HL-60 (cell line): Measurements from ENCODE around the gene RHOV.
A peak's percentile ranks its signal among the peaks of the same experiment; 100 is the strongest.

Experiments used
- DNase-seq, 2 experiments: peaks; one replicate each; pipeline ENCODE4 v3.0.0-alpha.2; 2010 to 2020; ENCODE audit warnings: low read depth in 1 of 2, low spot score in 1 of 2
- H3K27ac ChIP-seq: fragments of 250-450 bp; sonication (Bioruptor Pico); replicated peaks from 2 replicates; pipeline ENCODE4 v1.5.1; 2020; ENCODE audit warnings: mild to moderate bottlenecking, moderate library complexity
- H3K27me3 ChIP-seq: fragments of 250-450 bp; sonication (Bioruptor Pico); 2 replicates; pipeline ENCODE4 v1.5.1; 2021; ENCODE audit warnings: mild to moderate bottlenecking, moderate library complexity; ENCODE audit not compliant: insufficient read depth, poor library complexity, severe bottlenecking
- H3K4me3 ChIP-seq: replicated peaks from 2 replicates; pipeline ENCODE4 v1.5.1; 2011; ENCODE audit warnings: mild to moderate bottlenecking, control low read depth, low read length; ENCODE audit not compliant: insufficient read depth
- GABPA ChIP-seq: IDR thresholded peaks from 2 replicates; pipeline ENCODE4 v1.6.1; 2012; ENCODE audit warnings: low read depth
- POLR2AphosphoS5 ChIP-seq: IDR thresholded peaks from 2 replicates; pipeline ENCODE4 v1.6.1; 2012; ENCODE audit warnings: low read depth
- REST ChIP-seq: IDR thresholded peaks from 2 replicates; pipeline ENCODE4 v1.6.1; 2012; ENCODE audit warnings: low read depth; ENCODE audit not compliant: insufficient replicate concordance
- SPI1 ChIP-seq: IDR thresholded peaks from 2 replicates; pipeline ENCODE4 v1.6.1; 2012; ENCODE audit warnings: low read depth, mild to moderate bottlenecking, borderline replicate concordance
- TF ChIP-seq, protein P1 (sequence below): IDR thresholded peaks from one replicate; pipeline ENCODE4 v1.5.1; 2011; ENCODE audit warnings: low read length, control low read depth, inconsistent platforms; ENCODE audit not compliant: insufficient read depth

The RHOV gene

DNA sequence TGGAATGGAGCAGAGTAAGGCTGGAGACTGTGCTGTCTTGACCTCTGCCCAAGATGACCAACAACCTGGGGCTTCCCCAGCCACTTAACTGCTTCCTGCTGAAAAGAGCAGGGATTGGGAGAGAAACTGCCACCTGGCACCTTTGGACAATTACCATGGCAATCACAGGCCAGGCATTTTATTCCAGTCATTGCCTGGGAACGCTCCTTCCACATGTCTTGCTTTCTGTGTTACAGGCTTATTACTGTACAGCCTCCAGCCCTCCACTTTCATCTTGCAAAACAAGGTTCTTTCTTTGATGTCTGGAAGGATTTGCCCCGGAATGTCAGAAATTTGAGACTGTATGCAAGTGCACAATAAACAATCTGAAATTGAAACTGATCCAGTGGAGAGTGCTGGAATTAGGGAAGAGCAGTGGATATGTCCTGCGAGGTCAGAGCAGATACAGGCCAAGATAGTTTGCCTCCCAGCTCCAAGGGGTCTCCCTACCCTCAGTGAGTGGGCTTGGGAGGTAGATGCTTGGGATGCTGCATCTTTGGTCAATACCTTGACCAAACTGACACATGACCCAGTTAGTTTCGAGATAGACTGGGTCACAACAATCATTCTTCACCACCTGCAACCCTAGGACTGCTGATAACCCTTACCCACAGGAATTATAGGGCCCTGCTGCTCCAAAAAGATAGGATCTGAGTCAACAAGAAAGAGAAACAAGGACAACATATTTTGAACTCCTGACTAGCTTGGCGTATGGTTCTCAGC is 48.2 kb downstream of the RHOV start:
- TF ChIP-seq GABPA, result no peak
- TF ChIP-seq, protein P1, sequence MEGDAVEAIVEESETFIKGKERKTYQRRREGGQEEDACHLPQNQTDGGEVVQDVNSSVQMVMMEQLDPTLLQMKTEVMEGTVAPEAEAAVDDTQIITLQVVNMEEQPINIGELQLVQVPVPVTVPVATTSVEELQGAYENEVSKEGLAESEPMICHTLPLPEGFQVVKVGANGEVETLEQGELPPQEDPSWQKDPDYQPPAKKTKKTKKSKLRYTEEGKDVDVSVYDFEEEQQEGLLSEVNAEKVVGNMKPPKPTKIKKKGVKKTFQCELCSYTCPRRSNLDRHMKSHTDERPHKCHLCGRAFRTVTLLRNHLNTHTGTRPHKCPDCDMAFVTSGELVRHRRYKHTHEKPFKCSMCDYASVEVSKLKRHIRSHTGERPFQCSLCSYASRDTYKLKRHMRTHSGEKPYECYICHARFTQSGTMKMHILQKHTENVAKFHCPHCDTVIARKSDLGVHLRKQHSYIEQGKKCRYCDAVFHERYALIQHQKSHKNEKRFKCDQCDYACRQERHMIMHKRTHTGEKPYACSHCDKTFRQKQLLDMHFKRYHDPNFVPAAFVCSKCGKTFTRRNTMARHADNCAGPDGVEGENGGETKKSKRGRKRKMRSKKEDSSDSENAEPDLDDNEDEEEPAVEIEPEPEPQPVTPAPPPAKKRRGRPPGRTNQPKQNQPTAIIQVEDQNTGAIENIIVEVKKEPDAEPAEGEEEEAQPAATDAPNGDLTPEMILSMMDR, result no peak
- no peak for TF ChIP-seq REST
- no peak for TF ChIP-seq SPI1
- no peak for TF ChIP-seq POLR2AphosphoS5
- DNase-seq, result no peak
- Histone ChIP-seq H3K27me3 (no peaks in the 10 kb centered on the region), H3K27ac (no peak overlapping the region), H3K4me3 (no peak overlapping the region)

DNA sequence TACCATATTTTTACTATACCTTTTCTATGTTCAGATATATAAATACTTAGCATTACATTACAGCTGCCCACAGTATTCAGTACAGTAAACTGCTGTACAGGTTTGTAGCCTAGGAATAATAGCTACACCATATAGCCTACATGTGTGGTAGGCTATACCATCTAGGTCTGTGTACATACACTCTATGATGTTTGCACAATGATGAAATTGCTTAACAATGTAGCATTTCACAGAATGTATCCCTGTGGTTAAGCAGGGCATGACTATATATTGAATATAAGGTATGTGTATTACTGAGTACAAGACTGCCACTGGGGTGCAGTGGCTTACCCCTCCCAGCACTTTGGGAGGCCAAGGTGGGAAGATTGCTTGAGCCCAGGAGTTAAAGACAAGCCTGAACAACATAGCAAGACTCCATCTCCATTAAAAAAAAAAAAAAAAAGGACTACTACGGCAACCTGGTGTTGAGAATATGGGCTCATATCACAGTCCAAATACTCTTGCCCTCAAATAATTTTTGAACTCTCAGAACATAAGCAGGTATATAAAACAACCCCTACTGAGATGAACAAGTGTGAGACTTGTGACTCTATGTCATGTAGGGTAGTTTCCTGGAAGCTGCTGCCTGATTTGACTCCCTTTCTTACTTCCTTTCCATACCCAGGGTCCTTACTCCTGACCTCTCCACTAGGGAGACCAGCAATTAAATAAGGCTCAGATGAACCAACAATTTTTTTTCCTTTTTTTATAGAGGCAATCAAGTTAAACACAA is 50.3 kb downstream of the RHOV start:
- TF ChIP-seq, protein P1, result no peak
- TF ChIP-seq POLR2AphosphoS5 (no peak), GABPA (no peak), REST (no peak), SPI1 (no peak)
- H3K27ac ChIP-seq, result no peak overlapping the region
- peak in 1 of 2 experiments; percentile 49 for DNase-seq

More for the DNA sequence above, 50.3 kb downstream of the RHOV start:
- no peaks in the 10 kb centered on the region for H3K27me3 ChIP-seq
- H3K4me3 ChIP-seq, result no peak overlapping the region
